Stomach (tissue), 9 donors: ENCODE measurements around the gene EGFLAM. TPM values are rescaled to one million over a fixed set of nuclear protein-coding genes. Genes with fewer than 3 reads are reported as not detected.

Experiments used
- DNase-seq, 2 donors: peaks; one replicate each; pipeline versions ENCODE4 v3.0.0 to v3.0.0-alpha.2; 2013 to 2019
- H3K27ac ChIP-seq, 5 donors: fragments of 200-600 bp in 4 of 5; sonication (generic) in 4 of 5; one replicate each; pipeline ENCODE4 v1.5.1; 2013 to 2019; ENCODE audit warnings: mild to moderate bottlenecking in 1 of 5, moderate library complexity in 1 of 5
- H3K27me3 ChIP-seq, 3 donors: fragments of 200-600 bp; sonication (generic); one replicate each; pipeline ENCODE4 v1.5.1; 2017 to 2019; ENCODE audit warnings: mixed run types in 1 of 3
- H3K36me3 ChIP-seq, 4 donors: fragments of 200-600 bp; sonication (generic); 1 replicate in 3 of 4; 2 replicates in 1 of 4; pipeline ENCODE4 v1.5.1; 2016 to 2019
- H3K4me1 ChIP-seq, 4 donors: fragments of 200-600 bp; sonication (generic); one replicate each; pipeline ENCODE4 v1.5.1; 2016 to 2019
- H3K4me3 ChIP-seq, 4 donors: fragments of 200-600 bp; sonication (generic) in 3 of 4; one replicate each; pipeline ENCODE4 v1.5.1; 2016 to 2019; ENCODE audit warnings: mild to moderate bottlenecking in 1 of 4
- H3K9me3 ChIP-seq, 4 donors: fragments of 200-600 bp; sonication (generic); one replicate each; pipeline ENCODE4 v1.5.1; 2016 to 2019
- EP300 ChIP-seq: sonication (generic); formaldehyde crosslinking; IDR thresholded peaks from one replicate; pipeline ENCODE4 v1.6.1; 2017; ENCODE audit warnings: antibody characterized with exemption
- POLR2A ChIP-seq, 4 donors: fragments of 450-650 bp; IDR thresholded peaks; one replicate each; pipeline ENCODE4 v1.6.1; 2016; ENCODE audit warnings: antibody characterized with exemption in 4 of 4, control low read depth in 2 of 4, mild to moderate bottlenecking in 1 of 4, moderate library complexity in 1 of 4
- POLR2AphosphoS5 ChIP-seq, 3 donors: sonication (generic); formaldehyde crosslinking; IDR thresholded peaks; one replicate each; pipeline ENCODE4 v1.6.1; 2016; ENCODE audit warnings: antibody characterized with exemption in 3 of 3
- WGBS, 5 donors: extraction: QIAGEN DNeasy Blood & Tissue Kit in 3 of 5; methylation state at CpG; one replicate each; pipeline versions ENCODE4 v1.1.5 to v1.1.7; 2013 to 2018; 5-methylcytosine and 5-hydroxymethylcytosine counted together
- intact Hi-C: fragments of 100-400 bp; cut with DNase I; formaldehyde crosslinking; loops from one replicate; pipeline ENCODE4 v1.15.1; 2023; ENCODE audit warnings: low total_unique reads
- polyA plus RNA-seq, 3 donors: library from polyadenylated mRNA; stranded (reverse); fragments of 200-250 nt; gene quantifications; one replicate each; pipeline ENCODE4 v1.2.3, GENCODE V29; 2013
- total RNA-seq, 5 donors: library from RNA; depleted of rRNA; stranded (reverse); fragments of >200 nt; gene quantifications; one replicate each; pipeline versions ENCODE4 v1.1.0 to v1.2.3, GENCODE V29; 2014 to 2016
- TF ChIP-seq, protein P1 (sequence below), 7 experiments: fragments of 450-650 bp in 4 of 7; fragments of 200-600 bp in 3 of 7; sonication (generic) in 3 of 7; IDR thresholded peaks; one replicate each; pipeline ENCODE4 v1.5.1; 2016 to 2019; ENCODE audit warnings: antibody characterized with exemption in 7 of 7, control low read depth in 2 of 7, mild to moderate bottlenecking in 1 of 7
- donor health status: healthy with polysubstance abuse.
- donor health status: Bipolar disorder and iron deficiency.
- donor health status: healthy.

The EGFLAM gene
- total and polyA plus RNA-seq, 8 donors = 0.61 to 5.9 (median 1.4) TPM; not detected in 3

DNA sequence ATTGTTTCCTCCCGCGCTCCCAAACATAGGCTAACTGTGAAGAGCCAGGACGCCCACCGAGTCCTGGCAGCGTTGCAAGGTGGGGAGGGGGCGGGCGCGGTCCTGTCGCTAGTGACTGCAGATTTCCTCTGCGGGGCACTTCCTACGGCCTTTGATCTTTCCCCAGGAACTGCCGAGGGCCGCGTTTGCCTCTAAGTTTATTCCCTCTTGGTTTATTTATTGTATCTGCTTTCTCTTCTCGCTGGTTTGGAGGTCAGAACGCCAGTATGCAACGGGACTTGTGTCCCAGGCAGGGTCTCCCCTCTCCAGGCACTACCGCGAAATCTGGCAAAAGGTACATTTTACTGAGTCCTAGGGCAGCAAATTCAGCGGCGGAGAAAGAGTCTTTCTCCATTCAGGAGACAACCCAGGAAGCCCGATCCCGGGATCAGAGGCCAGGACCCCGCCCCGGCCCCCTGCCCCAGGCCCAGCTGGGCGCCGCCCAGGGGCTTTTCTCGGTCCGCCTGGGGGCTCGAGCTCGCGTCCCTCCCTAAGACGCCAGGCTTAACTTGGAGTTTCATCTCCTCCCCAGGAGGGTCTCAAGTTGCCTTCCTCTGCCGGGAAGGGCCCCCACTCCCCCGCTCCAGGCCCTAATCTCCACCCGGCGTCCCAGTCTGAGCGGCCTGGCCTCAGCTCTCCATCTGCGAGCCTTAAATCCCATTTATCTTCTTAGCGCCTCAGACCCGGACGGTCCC is 884 bp upstream of the EGFLAM start:
- no peaks in the 10 kb centered on the region for H3K36me3 ChIP-seq
- peaks cover 13 to 28% (median 21%) of the 10 kb centered on the region in 4 donors for H3K4me1 ChIP-seq
- intact Hi-C loops = no loop called here
- 5 to 7% (median 6%) methylated on average over 41 to 42 of the region's 42 CpGs for WGBS, 5 donors
- peaks cover 0 to 6% (median 0%) of the 10 kb centered on the region in 4 donors for H3K9me3 ChIP-seq
- DNase-seq = peak in 1 of 2 donors; percentile 28
- peaks cover 14 to 69% (median 33%) of the 10 kb centered on the region in 3 donors for H3K27me3 ChIP-seq
- no peak overlapping the region for H3K27ac ChIP-seq
- TF ChIP-seq POLR2AphosphoS5 (IDR thresholded peaks at IDR 0.05) (no peak), POLR2A (IDR thresholded peaks at IDR 0.05) (no peak), EP300 (no peak)
- TF ChIP-seq, protein P1, sequence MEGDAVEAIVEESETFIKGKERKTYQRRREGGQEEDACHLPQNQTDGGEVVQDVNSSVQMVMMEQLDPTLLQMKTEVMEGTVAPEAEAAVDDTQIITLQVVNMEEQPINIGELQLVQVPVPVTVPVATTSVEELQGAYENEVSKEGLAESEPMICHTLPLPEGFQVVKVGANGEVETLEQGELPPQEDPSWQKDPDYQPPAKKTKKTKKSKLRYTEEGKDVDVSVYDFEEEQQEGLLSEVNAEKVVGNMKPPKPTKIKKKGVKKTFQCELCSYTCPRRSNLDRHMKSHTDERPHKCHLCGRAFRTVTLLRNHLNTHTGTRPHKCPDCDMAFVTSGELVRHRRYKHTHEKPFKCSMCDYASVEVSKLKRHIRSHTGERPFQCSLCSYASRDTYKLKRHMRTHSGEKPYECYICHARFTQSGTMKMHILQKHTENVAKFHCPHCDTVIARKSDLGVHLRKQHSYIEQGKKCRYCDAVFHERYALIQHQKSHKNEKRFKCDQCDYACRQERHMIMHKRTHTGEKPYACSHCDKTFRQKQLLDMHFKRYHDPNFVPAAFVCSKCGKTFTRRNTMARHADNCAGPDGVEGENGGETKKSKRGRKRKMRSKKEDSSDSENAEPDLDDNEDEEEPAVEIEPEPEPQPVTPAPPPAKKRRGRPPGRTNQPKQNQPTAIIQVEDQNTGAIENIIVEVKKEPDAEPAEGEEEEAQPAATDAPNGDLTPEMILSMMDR (IDR thresholded peaks at IDR 0.05) = no peak
- peak overlapping the region; percentile 42 to 58 (median 54) for H3K4me3 ChIP-seq

DNA sequence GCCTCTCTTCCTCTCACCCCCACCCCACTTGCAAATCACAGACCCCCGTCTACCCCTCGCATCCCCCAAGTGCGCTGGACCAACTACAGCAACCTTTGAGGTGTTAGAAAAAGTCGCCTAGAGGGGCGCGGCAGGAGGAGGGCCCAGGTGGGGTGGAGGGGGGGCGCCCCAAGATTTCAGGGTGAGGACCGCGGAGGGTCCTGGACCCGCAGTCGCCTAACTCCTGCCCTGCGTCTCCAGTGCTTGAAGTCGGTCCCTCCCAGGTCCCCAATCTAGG is 379 bp upstream of the EGFLAM start:
- no peaks in the 10 kb centered on the region for H3K36me3 ChIP-seq
- WGBS, 5 donors = 2 to 3% (median 3%) methylated on average over 11 to 13 of the region's 13 CpGs
- H3K9me3 ChIP-seq = peaks cover 0 to 6% (median 0%) of the 10 kb centered on the region in 4 donors
- DNase-seq = no peak
- intact Hi-C loops = no loop called here
- peaks cover 13 to 28% (median 21%) of the 10 kb centered on the region in 4 donors for H3K4me1 ChIP-seq
- peak overlapping the region in 1 of 5 donors; percentile 51 for H3K27ac ChIP-seq
- H3K4me3 ChIP-seq = peak overlapping the region; percentile 42 to 58 (median 54)
- peaks cover 14 to 69% (median 33%) of the 10 kb centered on the region in 3 donors for H3K27me3 ChIP-seq
- no peak for TF ChIP-seq POLR2AphosphoS5 (IDR thresholded peaks at IDR 0.05)
- TF ChIP-seq POLR2A (IDR thresholded peaks at IDR 0.05) = no peak
- no peak for TF ChIP-seq EP300
- TF ChIP-seq, protein P1 (IDR thresholded peaks at IDR 0.05) = no peak

DNA sequence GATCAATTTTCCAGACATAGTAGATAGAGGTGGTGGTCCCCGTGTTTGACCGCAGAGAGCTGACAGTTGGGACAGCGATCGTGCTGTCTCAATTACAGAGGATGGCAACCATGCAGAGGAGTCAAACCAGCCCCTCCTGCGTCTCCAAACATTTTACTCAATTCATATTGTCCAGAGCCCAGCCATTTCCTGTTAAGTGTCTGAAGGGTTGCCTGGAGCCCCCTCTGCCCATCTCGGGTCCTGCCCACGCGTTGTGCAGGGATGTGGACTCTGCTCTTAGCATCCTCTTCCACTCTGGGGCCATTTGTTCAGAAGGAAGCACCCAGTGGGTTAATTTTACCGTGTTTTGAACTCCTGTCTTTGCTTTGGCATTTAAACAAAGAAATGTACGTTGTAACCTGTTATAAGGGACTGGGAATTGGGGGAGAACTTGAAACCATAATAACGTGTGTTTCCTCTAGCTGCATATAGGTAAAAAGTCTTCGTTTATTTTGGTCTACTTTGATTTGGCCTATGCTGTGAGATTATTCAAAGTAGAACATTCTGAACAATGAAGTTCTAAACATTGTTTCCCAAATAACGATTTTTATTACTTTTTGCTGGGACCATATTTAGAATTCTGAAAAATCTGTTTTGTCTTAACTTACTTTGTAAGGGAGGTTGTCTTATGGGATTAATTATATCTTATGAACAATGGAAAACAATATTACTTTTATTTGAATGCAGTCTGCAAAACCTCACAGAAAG is 876 bp downstream of the EGFLAM start:
- WGBS, 5 donors = 12 to 17% (median 16%) methylated on average over 8 to 13 of the region's 13 CpGs
- H3K27me3 ChIP-seq = peaks cover 14 to 70% (median 33%) of the 10 kb centered on the region in 3 donors
- peak in 1 of 2 donors; percentile 17 for DNase-seq
- TF ChIP-seq EP300 = no peak
- TF ChIP-seq, protein P1 (IDR thresholded peaks at IDR 0.05) = no peak
- no peak for TF ChIP-seq POLR2AphosphoS5 (IDR thresholded peaks at IDR 0.05)
- TF ChIP-seq POLR2A (IDR thresholded peaks at IDR 0.05) = no peak
- no peaks in the 10 kb centered on the region for H3K9me3 ChIP-seq
- peak overlapping the region in 1 of 5 donors; percentile 51 for H3K27ac ChIP-seq
- peak overlapping the region; percentile 42 to 58 (median 54) for H3K4me3 ChIP-seq
- intact Hi-C loops = no loop called here
- peaks cover 13 to 28% (median 21%) of the 10 kb centered on the region in 4 donors for H3K4me1 ChIP-seq
- H3K36me3 ChIP-seq = no peaks in the 10 kb centered on the region

DNA sequence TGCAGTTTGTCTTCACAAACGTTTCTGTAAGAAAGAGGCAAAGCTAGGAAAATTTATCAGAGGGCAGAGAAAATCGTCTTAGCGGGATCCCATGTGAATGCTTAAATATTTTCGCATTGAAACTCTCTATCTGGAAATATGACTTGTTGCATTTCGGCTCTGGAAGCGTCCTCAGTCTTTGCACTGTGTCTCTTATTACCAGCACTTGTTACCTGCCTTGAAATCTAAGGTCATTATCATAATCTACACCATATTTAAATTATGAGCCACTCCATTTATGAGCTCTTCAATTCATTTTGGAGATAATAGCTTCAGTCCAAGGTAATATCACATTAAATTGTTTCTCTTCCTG is 1.4 kb downstream of the EGFLAM start:
- intact Hi-C loops = no loop called here
- no peak overlapping the region for H3K27ac ChIP-seq
- no peak for TF ChIP-seq EP300
- TF ChIP-seq POLR2AphosphoS5 (IDR thresholded peaks at IDR 0.05) = no peak
- no peak for TF ChIP-seq POLR2A (IDR thresholded peaks at IDR 0.05)
- TF ChIP-seq, protein P1 (IDR thresholded peaks at IDR 0.05) = no peak
- peaks cover 14 to 76% (median 33%) of the 10 kb centered on the region in 3 donors for H3K27me3 ChIP-seq
- no peak for DNase-seq
- H3K4me3 ChIP-seq = no peak overlapping the region
- 65 to 74% (median 69%) methylated on average over 6 of the region's 6 CpGs for WGBS, 5 donors
- H3K4me1 ChIP-seq = peaks cover 13 to 28% (median 21%) of the 10 kb centered on the region in 4 donors
- H3K36me3 ChIP-seq = no peaks in the 10 kb centered on the region
- no peaks in the 10 kb centered on the region for H3K9me3 ChIP-seq
